Thoracic aorta (tissue), 2 donors: Measurements from ENCODE around the gene NOC4L. TPM values are rescaled to one million over a fixed set of nuclear protein-coding genes. Genes with fewer than 3 reads are reported as not detected.
"Not testable (repeated sequence)": the region's sequence is repeated elsewhere in the genome, so short reads cannot be mapped to it uniquely, and the experiment has no call there.

ENCODE experiments used
- ATAC-seq: fragments of 150-250 bp; one replicate; pipeline ENCODE4 v1.8.0; 2017; ENCODE audit warnings: low read depth; ENCODE audit not compliant: insufficient number of reproducible peaks, low FRiP score
- DNase-seq: peaks from one replicate; pipeline ENCODE4 v3.0.0-alpha.2; 2020; ENCODE audit warnings: low spot score
- H3K27ac ChIP-seq, 2 donors: fragments of 200-600 bp; sonication (generic); 1 replicate in 1 of 2; 2 replicates in 1 of 2; pipeline ENCODE4 v1.5.1; 2016; ENCODE audit warnings: mild to moderate bottlenecking in 2 of 2, moderate library complexity in 2 of 2
- H3K27me3 ChIP-seq: fragments of 200-600 bp; sonication (generic); replicated peaks from 2 replicates; pipeline ENCODE4 v1.6.0; 2016; ENCODE audit warnings: mild to moderate bottlenecking; ENCODE audit not compliant: insufficient read depth
- H3K36me3 ChIP-seq: fragments of 200-600 bp; sonication (generic); one replicate; pipeline ENCODE4 v1.5.1; 2016
- H3K4me1 ChIP-seq, 2 donors: fragments of 200-600 bp; sonication (generic); 1 replicate in 1 of 2; 2 replicates in 1 of 2; pipeline versions ENCODE4 v1.5.1 to v1.6.0; 2016; ENCODE audit warnings: low read depth in 2 of 2, mild to moderate bottlenecking in 1 of 2; ENCODE audit not compliant: control insufficient read depth in 1 of 2
- H3K4me3 ChIP-seq: fragments of 200-600 bp; sonication (generic); 2 replicates; pipeline ENCODE4 v1.5.1; 2016; ENCODE audit warnings: mild to moderate bottlenecking
- H3K9me3 ChIP-seq: fragments of 200-600 bp; sonication (generic); 2 replicates; pipeline ENCODE4 v1.5.1; 2016
- total RNA-seq, 2 donors: library from RNA; depleted of rRNA; stranded (reverse); fragments of >200 nt; gene quantifications; one replicate each; pipeline versions ENCODE4 v1.1.0 to v1.2.3, GENCODE V29; 2016
- TF ChIP-seq, protein P1 (sequence below): fragments of 200-600 bp; sonication (generic); IDR thresholded peaks from one replicate; pipeline ENCODE4 v1.5.1; 2019; ENCODE audit warnings: antibody characterized with exemption

The NOC4L gene
- total RNA-seq, 2 donors from 2014 or later = 5.9 to 8.5 TPM

DNA sequence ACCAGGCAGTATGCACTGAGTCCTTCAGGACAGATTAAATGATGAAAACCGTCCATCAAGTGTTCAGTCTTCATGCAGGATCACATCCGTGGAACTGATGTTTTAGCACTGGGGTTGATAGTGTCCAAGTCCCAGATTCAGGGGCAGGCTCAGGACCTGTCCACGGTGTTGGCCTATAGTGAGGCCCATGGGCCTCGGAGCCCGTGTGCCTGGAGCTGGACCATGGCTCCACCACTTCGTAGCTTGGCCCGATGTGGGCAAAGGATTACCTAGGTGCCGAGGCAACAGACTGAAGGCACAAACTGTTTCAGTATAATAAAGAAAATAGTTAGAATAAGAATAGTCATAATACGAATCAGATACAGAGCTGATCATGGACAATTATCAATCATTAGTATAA is 42.0 kb upstream of the NOC4L start:
- no peak overlapping the region for H3K4me3 ChIP-seq
- TF ChIP-seq, protein P1, sequence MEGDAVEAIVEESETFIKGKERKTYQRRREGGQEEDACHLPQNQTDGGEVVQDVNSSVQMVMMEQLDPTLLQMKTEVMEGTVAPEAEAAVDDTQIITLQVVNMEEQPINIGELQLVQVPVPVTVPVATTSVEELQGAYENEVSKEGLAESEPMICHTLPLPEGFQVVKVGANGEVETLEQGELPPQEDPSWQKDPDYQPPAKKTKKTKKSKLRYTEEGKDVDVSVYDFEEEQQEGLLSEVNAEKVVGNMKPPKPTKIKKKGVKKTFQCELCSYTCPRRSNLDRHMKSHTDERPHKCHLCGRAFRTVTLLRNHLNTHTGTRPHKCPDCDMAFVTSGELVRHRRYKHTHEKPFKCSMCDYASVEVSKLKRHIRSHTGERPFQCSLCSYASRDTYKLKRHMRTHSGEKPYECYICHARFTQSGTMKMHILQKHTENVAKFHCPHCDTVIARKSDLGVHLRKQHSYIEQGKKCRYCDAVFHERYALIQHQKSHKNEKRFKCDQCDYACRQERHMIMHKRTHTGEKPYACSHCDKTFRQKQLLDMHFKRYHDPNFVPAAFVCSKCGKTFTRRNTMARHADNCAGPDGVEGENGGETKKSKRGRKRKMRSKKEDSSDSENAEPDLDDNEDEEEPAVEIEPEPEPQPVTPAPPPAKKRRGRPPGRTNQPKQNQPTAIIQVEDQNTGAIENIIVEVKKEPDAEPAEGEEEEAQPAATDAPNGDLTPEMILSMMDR = no peak
- H3K36me3 ChIP-seq = peaks cover 13% of the 10 kb centered on the region
- no peak overlapping the region for H3K27ac ChIP-seq
- ATAC-seq (no peak), DNase-seq (no peak)
- no peaks in the 10 kb centered on the region for H3K9me3 ChIP-seq
- no peaks in the 10 kb centered on the region for H3K4me1 ChIP-seq
- no peaks in the 10 kb centered on the region for H3K27me3 ChIP-seq

DNA sequence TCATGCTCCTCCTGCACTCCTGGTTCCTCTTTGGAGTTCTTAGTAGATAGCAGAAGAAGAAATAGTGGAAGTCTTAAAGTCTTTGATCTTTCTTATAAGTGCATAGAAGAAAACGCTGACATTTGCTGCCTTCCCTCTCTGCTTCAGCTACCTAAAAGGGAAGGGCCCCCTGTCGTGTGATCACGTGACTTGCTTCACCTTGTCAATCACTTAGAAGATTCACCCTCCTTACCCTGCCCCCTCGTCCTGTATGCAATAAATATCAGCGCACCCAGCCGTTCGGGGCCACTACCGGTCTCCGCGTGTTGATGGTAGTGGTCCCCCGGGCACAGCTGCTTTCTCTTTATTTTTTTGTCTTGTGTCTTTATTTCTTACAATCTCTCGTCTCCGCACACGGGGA is 41.2 kb upstream of the NOC4L start:
- H3K27ac ChIP-seq, H3K4me3 ChIP-seq, DNase-seq, H3K27me3 ChIP-seq, ATAC-seq, H3K9me3 ChIP-seq, H3K4me1 ChIP-seq: not testable (repeated sequence)
- H3K36me3 ChIP-seq = peaks cover 13% of the 10 kb centered on the region

DNA sequence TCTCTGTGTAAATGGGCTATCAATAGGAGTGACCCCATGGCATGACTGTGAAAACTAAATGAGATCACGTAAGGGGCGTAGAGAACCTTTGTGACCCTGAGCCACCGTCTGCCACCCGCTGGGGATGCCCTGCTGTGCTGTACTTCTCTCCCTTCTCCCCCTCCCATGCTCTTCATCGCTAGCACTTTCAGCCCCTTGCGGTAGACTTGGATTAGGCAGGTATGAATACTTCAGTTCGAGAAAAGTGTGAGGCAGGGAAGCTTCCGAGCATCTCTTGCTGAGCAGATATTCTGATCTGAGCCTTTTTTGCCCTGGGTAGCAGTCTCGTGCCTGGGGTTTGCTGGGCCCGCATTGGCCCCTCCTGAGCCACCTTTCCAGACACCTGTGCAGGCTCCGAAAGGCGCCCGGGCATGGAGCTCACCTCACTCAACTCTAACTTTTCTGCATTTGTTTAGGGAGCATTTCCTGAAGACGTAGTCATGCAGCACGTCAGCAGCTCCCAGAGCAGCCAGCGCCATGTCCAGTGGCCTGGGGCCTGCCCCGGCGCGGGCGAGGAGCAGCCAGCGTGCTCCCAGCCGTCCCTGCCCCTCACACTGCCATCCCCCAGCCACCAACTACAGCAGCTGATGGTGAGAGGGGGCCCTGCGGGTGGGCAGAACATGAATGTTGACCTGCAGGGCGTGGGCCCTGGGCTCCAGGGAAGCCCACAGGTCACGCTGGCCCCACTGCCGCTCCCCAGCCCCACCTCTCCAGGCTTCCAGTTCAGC is 40.5 kb upstream of the NOC4L start:
- H3K27me3 ChIP-seq = no peaks in the 10 kb centered on the region
- DNase-seq (no peak), ATAC-seq (no peak)
- no peaks in the 10 kb centered on the region for H3K4me1 ChIP-seq
- peaks cover 13% of the 10 kb centered on the region for H3K36me3 ChIP-seq
- TF ChIP-seq, protein P1 = no peak
- no peak overlapping the region for H3K4me3 ChIP-seq
- no peak overlapping the region for H3K27ac ChIP-seq
- H3K9me3 ChIP-seq = no peaks in the 10 kb centered on the region

GRCh38 chr12:132105467-132105866 is 38.8 kb upstream of the NOC4L start:
- Histone ChIP-seq H3K4me3 (no peak overlapping the region), H3K36me3 (peaks cover 13% of the 10 kb centered on the region), H3K27ac (no peak overlapping the region), H3K27me3 (no peaks in the 10 kb centered on the region), H3K9me3 (no peaks in the 10 kb centered on the region), H3K4me1 (no peaks in the 10 kb centered on the region)
- DNase-seq (no peak), ATAC-seq (no peak)
- TF ChIP-seq, protein P1 = no peak

DNA sequence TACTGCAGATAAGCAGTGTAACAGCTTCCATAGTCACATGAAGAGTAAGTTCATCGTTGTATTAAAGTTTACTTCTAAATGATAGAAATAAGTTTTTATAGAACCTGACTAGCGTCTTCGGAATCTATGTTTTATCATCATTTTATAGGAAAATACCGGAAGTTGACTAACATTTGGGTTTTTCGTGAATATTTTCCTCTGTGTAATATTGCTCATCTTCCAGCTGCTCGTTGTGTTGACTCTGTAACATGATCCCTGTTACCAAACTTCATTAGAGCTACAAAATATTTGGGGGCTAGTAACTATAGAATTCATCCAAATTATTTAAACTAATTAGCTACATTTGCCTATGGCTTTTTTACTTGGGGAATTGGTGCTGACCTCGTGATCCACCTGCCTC is 37.3 kb upstream of the NOC4L start:
- TF ChIP-seq, protein P1 = no peak
- Histone ChIP-seq H3K4me1 (no peaks in the 10 kb centered on the region), H3K27ac (no peak overlapping the region), H3K27me3 (no peaks in the 10 kb centered on the region), H3K4me3 (no peak overlapping the region), H3K36me3 (peaks cover 20% of the 10 kb centered on the region), H3K9me3 (no peaks in the 10 kb centered on the region)
- no peak for DNase-seq
- ATAC-seq = no peak
